GM12875 (cell line): Measurements from ENCODE around the gene FOXN3.

Experiments used
- H3K4me3 ChIP-seq: one replicate; pipeline ENCODE4 v1.5.1; 2011; ENCODE audit warnings: low read depth, low read length, control low read depth
- CTCF ChIP-seq: IDR thresholded peaks from 2 replicates; pipeline ENCODE4 v1.5.1; 2011; ENCODE audit warnings: low read depth, mild to moderate bottlenecking, control low read depth, inconsistent platforms, low read length, moderate library complexity, borderline replicate concordance; ENCODE audit not compliant: insufficient read depth

Gene FOXN3

DNA sequence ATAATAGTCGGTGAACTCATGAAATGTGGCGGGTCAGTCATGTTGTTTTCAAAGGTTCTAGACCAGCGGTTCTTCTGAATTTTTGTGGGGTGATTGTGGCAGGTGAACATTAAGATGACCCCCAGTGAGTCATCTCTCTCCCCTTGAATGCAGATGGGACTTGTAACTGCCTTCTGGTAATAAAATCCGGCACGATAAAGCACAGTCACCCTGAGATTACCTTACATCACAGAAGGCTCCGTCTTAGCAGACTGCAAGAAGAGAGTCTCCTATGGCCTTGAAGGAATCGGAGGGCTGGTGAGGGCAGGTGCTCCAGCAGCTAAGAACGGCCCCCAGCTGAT is 189.6 kb downstream of the FOXN3 start:
- no peak overlapping the region for H3K4me3 ChIP-seq
- TF ChIP-seq CTCF, result no peak

- TF ChIP-seq CTCF, result no peak
- no peak overlapping the region for H3K4me3 ChIP-seq
Measured at GRCh38 chr14:89226801-89227495, 190.1 kb downstream of the FOXN3 start.

DNA sequence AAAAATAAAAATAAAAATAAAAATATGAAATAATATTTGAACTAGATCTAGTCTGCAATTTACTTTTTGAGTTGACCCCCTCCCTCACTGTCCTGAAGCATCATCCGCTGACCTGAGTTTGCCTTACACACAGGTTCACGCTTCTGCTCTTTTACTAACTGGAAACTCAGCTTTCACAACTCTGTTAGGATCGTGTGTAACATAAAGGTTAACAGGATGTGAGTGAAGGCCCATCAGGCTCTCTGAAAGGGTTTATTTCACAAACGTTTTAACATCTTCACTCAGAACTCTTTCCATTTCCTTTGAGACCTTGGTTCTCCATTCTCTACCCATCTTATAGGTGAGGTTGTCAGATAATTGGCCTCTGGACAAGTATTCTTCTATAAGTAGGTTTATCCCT is 191.4 kb downstream of the FOXN3 start:
- no peak for TF ChIP-seq CTCF
- no peak overlapping the region for H3K4me3 ChIP-seq

DNA sequence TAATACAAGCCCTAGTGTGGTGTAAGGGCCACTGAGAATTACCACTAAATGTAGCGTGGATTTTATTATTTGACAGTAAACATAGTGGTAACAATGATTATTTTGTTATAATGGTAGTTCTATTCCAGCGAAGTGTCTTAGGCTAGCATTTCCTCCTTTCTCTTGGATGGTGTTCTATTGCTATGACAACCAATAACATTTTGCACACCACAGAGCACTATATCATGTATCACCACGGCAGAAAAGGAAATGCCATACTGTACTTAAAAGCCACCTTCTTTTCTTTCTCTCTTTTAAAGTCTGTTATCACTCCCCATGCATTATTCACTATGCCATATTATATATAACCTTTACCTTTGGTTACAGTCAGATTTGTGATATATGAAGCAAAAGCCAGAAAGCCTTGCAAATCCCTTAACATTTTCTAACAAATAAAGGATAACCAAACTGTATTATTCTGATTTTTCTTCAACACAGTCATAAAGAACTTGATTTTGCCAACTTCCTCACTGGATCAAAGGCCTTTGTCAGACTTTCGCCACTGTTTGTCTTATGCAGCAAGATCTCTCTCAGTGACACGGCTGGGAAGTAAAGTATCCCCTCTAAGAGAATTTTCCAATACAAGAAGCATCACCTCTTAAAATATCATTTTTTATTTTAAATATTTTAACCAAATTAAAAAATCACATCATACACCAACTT is 195.8 kb downstream of the FOXN3 start:
- H3K4me3 ChIP-seq, result no peak overlapping the region
- no peak for TF ChIP-seq CTCF

GRCh38 chr14:89219051-89219450 is 198.0 kb downstream of the FOXN3 start:
- no peak for TF ChIP-seq CTCF
- H3K4me3 ChIP-seq, result no peak overlapping the region

- TF ChIP-seq CTCF, result no peak
- no peak overlapping the region for H3K4me3 ChIP-seq
Measured at GRCh38 chr14:89217891-89218290, 199.1 kb downstream of the FOXN3 start.

DNA sequence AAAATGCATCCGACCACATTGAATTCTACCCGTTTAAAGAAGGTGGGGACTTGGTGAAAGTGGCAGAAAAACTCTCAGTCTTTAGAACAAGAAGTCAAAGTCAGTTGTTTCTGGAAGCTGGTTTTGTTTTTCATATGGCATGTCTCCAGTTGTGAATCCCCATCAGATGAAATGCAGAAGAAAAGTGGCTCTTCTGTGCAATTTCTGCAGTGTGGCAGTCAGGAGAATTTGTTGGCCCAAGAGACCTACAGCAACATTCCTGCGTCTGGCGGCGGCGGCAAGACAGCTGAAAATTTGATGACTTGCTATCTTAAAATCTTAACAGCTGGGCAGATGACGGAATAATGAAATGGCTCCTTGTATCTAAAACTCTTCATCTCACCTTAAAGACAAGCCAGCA is 201.5 kb downstream of the FOXN3 start:
- TF ChIP-seq CTCF, result no peak
- no peak overlapping the region for H3K4me3 ChIP-seq
